GM18505 (cell line): ENCODE data around the gene MYO1D.

Experiments used
- ATAC-seq: cut with Tn5 transposase; IDR thresholded peaks from one replicate; pipeline ENCODE4 v1.9.1; 2021; ENCODE audit not compliant: unreplicated experiment
- POLR2A ChIP-seq: IDR thresholded peaks from 4 replicates; pipeline ENCODE4 v1.6.1; 2011; ENCODE audit warnings: borderline replicate concordance; ENCODE audit not compliant: insufficient read depth, insufficient read length; ENCODE audit errors: extremely low read depth

Gene MYO1D

DNA sequence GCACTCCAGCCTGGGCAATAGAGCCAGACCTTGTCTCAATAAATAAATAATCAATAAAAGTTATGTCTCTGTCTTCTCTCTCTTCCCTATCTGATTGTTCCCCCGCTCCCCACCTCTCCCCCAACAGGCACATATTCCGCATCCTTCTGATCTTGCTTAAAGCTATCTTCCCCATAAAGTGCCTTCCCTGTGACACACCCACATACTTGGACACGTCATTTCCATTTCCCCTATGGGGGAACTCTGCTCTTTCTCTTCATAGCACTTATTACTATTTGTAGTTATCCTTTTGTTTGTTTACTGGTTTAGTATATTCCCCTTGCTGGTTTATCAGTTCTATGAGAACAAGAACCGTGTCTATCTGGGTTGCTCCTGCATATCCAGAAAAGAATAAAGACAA is 14.9 kb downstream of the MYO1D start:
- no peak for TF ChIP-seq POLR2A
- ATAC-seq: no peak

DNA sequence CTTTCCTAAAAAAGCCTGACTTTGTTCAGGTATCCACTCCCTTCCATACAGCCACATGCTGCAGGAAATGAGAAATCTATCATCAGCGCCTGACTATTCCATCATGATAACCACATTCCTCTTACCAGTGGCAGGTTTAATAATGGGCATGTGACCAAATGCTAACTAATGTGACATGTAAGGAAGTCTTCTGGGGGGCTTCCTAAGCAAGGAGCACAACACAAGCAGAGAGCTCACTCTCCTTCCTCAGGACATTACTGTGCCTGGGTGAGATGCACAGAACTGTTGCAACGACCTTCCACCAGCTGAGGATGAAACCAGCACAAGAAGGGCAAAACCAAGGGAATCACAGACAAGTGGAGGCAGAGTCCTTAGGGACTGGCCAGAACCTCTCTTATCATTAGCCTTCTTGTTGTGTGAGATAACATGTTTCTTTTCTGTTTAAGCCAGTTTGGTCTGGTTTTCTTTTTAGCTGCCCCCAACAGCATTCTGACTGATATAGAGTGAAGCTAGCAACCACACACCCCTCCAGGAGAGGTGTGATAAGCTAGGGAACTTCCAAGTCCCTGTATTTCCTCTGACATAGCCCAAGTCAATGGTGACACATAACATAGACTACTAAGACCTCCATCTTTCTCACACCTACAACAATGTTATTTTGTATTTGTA is 16.9 kb downstream of the MYO1D start:
- TF ChIP-seq POLR2A: no peak
- no peak for ATAC-seq

DNA sequence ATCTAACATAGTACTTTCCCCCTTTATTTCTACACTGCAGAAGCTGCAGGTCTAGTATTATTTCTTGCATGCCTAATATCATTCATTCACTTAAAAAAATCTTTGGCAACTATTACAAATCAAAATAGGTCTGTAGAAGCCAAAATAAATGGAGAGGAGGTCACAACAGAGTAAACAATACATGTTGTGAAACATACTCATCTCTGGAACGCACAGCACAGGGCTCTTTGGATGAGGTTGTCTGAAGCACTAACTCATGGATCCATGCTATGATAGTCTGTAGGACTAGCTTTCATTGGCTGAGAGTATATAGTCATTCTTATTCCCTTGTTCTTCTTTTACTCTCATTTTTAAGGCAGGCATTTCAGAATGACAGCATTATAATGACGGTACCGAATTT is 21.3 kb downstream of the MYO1D start:
- ATAC-seq: no peak
- TF ChIP-seq POLR2A: no peak

DNA sequence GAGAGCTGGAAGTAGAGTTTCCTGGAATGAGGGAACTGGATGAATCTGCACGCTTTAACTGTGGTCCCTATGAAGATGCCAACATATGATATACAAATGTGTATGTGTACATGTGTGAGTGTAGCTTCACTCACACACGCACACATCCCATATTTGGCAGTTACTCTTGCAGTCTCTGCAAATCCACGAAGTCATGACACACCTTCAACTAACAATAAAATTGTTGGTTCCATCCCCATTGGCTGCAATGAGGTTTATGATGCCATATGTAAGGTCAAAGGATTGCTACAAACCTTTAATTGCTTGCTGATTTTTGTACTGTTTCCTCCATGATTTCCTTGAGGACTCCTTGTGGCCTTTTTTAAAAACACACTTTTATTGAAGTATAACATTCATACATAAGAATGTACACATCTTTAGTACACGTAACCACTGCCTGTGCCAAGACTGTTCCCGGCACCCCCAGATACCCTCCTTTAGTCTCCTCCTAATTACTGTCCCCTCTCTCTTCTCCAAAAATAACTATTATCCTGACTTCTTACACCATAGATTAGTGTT is 22.0 kb downstream of the MYO1D start:
- no peak for ATAC-seq

DNA sequence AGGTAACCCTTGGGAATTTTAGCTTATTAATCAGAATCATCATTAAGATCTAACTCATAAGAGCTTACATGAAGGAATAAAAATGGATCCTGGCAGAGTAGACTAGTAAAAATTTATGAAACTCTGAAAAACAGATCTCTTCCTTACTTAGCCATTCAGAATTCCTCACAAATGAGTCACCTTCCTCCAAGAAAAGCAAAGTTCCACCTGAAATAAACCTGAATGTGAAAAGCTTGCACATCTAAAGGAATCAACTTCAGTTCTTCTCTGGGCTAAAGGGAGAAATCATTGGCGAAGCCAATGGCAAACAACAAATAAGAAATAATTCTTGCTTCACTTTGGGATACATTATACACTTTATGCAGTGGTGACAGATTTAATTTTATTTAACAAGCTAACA is 22.7 kb downstream of the MYO1D start:
- ATAC-seq: no peak
- TF ChIP-seq POLR2A: no peak

More for the DNA sequence above, 22.0 kb downstream of the MYO1D start:
- no peak for TF ChIP-seq POLR2A

DNA sequence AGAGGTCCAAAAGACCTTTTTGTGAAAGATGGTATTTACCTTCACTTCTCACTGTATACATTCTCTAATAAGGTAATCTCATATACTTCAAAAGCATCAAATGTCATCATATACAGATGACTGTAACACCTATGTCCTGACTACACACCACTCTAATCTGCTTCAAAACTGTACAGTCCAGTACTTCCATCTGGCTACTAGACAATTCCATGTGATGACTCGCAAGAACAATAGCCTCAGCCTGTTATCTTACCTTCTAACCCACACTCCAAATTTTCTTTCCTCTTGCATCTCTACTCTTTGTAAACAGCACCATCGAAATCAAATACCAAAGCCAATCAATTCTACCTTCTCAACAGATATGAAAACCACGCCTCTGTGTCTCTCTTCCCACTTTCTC is 24.1 kb downstream of the MYO1D start:
- TF ChIP-seq POLR2A: no peak
- ATAC-seq: no peak

DNA sequence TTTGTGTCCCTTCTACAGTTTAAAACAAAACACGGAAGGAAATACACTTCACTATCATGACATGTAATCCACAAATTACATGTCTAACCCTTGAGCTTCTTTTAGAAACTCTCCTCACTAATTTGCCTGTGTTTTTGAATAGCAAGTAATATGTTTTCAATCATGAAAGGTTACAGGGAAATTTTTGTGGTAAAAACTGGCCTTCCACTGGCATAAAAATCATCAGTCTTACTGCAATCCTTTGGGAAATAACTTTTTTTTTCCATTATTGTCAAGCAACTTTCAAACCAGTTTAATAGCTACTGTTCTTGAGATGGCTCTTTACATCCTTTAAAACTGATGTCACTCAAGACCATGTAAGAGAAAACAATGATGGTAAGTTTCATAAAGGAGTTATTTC is 27.0 kb downstream of the MYO1D start:
- no peak for TF ChIP-seq POLR2A

DNA sequence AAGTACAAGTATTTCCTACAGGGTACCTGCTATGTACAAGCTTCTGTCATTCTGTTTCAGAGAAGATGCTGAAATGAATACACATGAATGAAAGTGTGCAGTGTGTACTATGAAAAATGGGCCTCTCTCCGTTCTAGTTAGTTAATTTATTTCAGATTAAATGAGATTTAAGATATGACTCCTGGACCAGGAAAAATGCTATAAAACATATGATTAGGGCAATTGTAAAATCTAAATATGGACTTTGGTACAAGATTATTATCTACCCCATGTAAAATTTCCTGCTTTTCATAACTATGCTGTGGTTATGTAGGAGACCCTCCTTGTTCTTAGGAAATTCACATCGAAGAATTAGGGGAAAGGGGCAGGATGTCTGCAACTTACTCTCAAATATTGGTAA is 28.9 kb downstream of the MYO1D start:
- no peak for ATAC-seq
- TF ChIP-seq POLR2A: no peak

More for the DNA sequence above, 27.0 kb downstream of the MYO1D start:
- no peak for ATAC-seq

DNA sequence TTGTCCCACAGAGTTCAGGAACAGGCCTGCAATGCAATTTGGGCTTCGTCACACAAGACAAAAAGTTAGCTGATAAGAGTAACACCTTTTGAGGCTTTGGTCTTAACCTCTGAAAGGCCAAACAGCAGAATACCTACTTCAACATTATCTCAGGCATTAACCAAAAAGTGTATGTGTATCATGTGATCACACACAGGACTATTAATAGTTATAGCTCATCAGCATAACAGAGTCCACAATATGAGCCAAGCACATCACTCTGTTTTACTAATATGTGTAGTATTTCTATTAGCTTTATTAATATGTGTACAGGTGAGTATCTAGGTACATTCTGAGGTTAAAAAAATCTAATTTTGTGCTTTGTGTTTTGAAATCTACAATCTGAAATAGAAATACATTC is 30.8 kb downstream of the MYO1D start:
- ATAC-seq: no peak

DNA sequence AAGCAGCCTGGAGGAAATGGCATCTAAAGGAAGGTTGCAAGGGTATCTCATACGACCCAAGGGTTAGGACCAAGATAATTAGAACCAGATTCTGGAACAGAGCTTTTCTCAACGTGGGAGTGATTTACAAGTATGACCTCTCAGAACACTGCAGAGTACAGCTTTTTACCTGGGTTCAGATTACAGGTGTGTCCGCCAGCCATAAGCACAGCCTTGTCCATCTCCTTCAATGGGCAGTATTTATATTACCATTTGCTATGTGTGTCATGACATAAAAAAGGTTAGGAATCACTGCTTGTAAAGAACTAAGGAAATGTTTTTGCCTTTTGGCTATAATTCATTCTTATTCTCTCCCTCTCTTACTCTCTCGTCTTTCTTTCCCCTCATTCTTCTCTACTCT is 36.7 kb downstream of the MYO1D start:
- no peak for ATAC-seq
- no peak for TF ChIP-seq POLR2A

More for the DNA sequence above, 30.8 kb downstream of the MYO1D start:
- TF ChIP-seq POLR2A: no peak

DNA sequence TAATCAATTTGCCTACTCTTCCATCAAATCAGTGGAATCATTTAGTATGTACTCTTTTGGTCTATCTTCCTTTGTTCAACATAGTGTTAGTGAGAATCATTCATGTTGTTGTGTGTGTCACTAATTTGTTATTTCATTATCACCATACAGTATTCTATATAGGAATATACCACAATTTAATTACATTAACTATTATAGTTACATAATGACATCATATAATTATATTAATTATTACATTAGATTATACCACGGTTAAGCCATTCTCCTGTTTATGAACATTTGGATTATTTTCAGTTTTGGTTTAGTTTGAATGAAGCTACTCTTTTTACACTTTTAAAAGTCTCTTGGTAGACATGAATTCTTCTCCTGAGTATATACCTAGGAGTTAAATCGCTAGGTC is 40.4 kb downstream of the MYO1D start:
- ATAC-seq: no peak
- no peak for TF ChIP-seq POLR2A

DNA sequence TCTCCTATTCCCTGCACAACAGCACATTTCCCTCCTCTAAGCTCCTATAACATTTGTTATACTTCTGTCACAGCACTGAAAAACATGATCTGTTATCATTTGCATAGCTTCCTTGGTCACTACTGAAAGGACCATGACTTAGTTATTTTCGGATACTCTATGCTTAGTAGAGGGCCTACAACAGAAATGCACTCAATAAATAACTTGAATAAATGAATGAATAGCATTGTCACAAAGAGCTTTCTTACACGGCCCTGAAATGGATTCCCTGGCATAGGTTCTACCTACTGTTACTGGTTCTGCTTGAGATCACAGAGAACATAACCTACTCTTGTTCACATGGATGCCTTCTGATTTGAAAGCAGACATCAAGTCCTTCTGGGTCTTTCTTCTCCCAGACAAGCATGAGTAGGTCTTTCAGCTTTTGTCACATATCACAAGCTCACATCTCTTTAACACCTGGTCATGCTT is 41.6 kb downstream of the MYO1D start:
- peak; percentile 37 for TF ChIP-seq POLR2A
- ATAC-seq: peak; percentile 59

DNA sequence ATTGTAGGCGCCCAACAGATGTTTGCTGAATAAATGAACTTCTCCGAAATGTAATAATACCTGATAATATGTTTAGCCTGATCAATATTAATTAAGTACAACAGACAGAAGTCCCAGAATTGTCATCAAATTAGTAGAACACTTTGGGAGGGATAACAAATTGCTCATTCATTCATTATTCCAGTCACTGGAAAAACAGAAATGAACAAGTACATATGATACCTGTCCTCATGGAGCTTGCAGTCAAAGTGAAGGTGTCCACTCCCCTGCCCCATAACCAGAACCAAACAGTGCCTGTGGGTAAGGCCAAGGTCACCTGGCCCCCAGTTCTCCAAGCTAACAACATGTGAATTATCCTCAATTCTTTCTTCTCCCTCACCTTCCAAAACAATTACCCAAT is 42.8 kb downstream of the MYO1D start:
- TF ChIP-seq POLR2A: no peak
- ATAC-seq: no peak

DNA sequence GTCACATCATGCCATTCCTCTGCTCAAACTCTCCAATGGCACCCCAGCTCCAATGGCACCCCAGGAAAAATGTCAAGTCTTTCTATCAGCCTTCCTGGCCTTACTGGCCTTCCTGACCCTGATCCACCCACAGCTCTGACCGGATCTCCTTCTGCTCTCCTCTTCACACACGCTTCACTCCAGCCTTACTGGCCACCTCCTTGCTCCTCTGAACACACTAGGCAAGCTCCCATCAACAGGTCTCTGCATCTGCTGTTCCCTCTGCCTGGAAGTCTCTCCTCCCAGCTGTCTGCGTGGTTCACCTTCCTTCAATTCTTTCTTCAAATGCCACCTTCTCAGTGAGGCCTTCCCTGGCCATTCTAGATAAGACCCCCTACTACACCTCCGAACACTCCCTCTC is 43.4 kb downstream of the MYO1D start:
- ATAC-seq: no peak
- no peak for TF ChIP-seq POLR2A
